Parathyroid adenoma (tissue), 2 donors: ENCODE data around the gene UNC5A.

Experiments used
- H2AFZ ChIP-seq: fragments of 300-600 bp; sonication (generic); one replicate; pipeline ENCODE4 v1.7.0; 2017; ENCODE audit warnings: antibody characterized with exemption, mild to moderate bottlenecking
- H3K27ac ChIP-seq: fragments of 300-600 bp; sonication (generic); one replicate; pipeline ENCODE4 v1.7.0; 2017
- H3K27me3 ChIP-seq: fragments of 300-600 bp; sonication (generic); one replicate; pipeline ENCODE4 v1.7.0; 2017; ENCODE audit warnings: low read length; ENCODE audit not compliant: control insufficient read depth, insufficient read depth
- H3K36me3 ChIP-seq: fragments of 300-600 bp; sonication (generic); one replicate; pipeline ENCODE4 v1.7.0; 2017; ENCODE audit warnings: low read length; ENCODE audit not compliant: control insufficient read depth, insufficient read depth
- H3K4me1 ChIP-seq: fragments of 300-600 bp; sonication (generic); one replicate; pipeline ENCODE4 v1.7.0; 2017; ENCODE audit warnings: control low read depth
- H3K4me2 ChIP-seq: fragments of 300-600 bp; sonication (generic); one replicate; pipeline ENCODE4 v1.7.0; 2017; ENCODE audit warnings: low read length
- H3K4me3 ChIP-seq: fragments of 300-600 bp; sonication (generic); one replicate; pipeline ENCODE4 v1.7.0; 2017; ENCODE audit warnings: low read depth, low read length
- H3K79me2 ChIP-seq: fragments of 300-600 bp; sonication (generic); one replicate; pipeline ENCODE4 v1.7.0; 2017; ENCODE audit warnings: control low read depth
- H3K9ac ChIP-seq: fragments of 300-600 bp; sonication (generic); one replicate; pipeline ENCODE4 v1.7.0; 2017; ENCODE audit warnings: mild to moderate bottlenecking
- H3K9me3 ChIP-seq: fragments of 300-600 bp; sonication (generic); one replicate; pipeline ENCODE4 v1.7.0; 2017; ENCODE audit warnings: low read length; ENCODE audit not compliant: control insufficient read depth
- TF ChIP-seq, protein P1 (sequence below): fragments of 300-600 bp; sonication (generic); IDR thresholded peaks from one replicate; pipeline ENCODE4 v1.7.0; 2017; ENCODE audit warnings: antibody characterized with exemption, mild to moderate bottlenecking
- donor health status: primary hyperparathyroidism.

The UNC5A gene

DNA sequence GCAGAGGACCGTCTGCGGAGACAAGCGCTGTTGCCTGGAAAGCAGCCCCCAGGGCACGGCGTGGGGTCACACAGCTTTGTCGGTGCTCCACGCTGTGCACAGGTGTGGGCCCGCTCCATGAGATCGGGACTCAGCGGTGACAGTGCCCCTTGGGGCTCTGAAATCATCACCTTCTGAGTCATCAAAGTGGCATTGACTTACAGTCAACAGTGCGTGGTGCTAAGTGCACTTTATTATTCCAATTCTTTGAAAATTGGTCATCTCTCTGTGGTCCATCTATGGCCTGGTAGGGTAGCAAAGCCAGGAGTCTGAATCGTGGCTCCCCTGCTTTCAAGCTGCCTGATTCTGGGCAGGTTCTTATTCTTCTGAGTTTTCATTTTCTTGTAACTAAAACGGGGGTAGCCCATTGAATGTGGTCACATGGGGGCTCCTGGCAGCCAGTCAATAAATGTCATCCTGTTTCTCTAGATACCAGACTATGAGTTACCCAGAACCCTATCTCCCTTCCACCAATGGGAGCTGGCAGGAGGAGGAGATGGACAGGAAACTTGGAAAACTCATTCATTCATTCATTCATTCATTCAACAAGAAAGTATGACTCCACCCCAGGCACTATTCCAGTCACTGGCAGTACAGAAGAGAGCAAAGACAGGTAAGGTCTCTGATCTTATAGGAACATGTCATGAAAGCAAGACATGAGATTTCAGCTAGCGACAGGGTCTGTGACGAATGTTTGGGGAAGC lies 20.3 kb upstream of the UNC5A start:
- Histone ChIP-seq H3K27me3 (no peaks in the 10 kb centered on the region), H3K9ac (no peak overlapping the region), H3K4me1 (no peaks in the 10 kb centered on the region), H3K36me3 (no peaks in the 10 kb centered on the region), H3K4me3 (no peak overlapping the region), H3K4me2 (no peak overlapping the region), H2AFZ (peak overlapping the region; percentile 11), H3K79me2 (no peaks in the 10 kb centered on the region), H3K27ac (no peak overlapping the region), H3K9me3 (no peaks in the 10 kb centered on the region)
- TF ChIP-seq, protein P1, sequence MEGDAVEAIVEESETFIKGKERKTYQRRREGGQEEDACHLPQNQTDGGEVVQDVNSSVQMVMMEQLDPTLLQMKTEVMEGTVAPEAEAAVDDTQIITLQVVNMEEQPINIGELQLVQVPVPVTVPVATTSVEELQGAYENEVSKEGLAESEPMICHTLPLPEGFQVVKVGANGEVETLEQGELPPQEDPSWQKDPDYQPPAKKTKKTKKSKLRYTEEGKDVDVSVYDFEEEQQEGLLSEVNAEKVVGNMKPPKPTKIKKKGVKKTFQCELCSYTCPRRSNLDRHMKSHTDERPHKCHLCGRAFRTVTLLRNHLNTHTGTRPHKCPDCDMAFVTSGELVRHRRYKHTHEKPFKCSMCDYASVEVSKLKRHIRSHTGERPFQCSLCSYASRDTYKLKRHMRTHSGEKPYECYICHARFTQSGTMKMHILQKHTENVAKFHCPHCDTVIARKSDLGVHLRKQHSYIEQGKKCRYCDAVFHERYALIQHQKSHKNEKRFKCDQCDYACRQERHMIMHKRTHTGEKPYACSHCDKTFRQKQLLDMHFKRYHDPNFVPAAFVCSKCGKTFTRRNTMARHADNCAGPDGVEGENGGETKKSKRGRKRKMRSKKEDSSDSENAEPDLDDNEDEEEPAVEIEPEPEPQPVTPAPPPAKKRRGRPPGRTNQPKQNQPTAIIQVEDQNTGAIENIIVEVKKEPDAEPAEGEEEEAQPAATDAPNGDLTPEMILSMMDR = no peak

DNA sequence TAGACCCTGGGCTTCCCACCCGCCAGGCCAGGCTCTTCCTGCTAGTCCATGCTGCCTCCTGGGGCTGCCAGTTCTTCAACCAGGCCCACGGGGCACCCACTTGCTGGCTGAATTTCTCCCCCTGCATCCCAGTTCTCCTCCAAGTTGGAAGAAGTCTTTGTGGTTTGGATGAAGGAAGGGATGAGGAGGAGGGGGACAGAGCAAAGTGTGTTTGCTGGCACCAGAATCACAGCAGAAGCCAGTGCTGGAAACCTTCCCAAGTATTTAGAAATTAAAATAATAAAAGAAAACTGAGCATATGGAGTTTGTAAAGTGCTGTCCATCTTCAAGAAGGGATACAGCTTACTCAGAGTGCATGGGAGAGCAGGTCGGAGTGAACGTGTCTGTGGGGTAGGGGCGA lies 19.4 kb upstream of the UNC5A start:
- Histone ChIP-seq H3K4me2 (no peak overlapping the region), H3K9ac (no peak overlapping the region), H2AFZ (no peak overlapping the region), H3K27me3 (no peaks in the 10 kb centered on the region), H3K9me3 (no peaks in the 10 kb centered on the region), H3K27ac (no peak overlapping the region), H3K79me2 (no peaks in the 10 kb centered on the region), H3K4me3 (no peak overlapping the region), H3K36me3 (no peaks in the 10 kb centered on the region), H3K4me1 (no peaks in the 10 kb centered on the region)
- TF ChIP-seq, protein P1 = no peak

DNA sequence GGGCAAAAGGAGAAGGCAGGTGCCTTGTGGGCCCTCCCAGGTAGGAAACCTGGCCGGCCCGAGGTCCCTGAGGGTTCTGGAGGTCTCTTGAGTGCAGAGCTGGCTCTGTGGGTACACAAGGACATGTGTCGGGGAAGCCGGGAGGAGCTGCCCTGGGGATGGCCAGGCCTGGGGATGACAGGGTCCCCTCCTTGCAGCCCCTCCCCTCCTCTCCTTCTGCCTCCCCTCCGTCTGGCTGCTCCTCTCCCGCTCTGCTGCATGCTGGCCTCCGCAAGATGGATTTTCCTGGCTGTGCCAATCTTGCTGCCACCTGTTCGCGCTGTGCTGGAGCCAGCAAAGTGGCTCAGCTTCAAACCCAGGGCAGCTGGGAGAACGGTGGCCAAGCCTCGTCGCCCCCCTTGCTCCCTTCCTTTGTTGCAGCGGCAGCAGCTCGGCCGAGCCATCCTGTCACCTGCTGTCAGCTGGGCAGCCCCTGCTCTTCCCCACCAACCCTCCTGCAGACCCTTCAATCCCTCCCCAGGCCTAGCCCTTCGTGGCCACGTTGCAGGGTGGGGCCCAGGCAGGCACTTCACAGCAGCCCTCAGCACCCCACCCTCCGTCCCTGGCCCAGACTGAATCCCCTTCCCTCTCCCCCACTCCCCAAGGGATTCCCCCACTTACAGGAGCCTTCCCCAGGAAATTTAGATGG lies 17.6 kb upstream of the UNC5A start:
- no peaks in the 10 kb centered on the region for H3K36me3 ChIP-seq
- H2AFZ ChIP-seq = no peak overlapping the region
- H3K79me2 ChIP-seq = no peaks in the 10 kb centered on the region
- H3K4me1 ChIP-seq = no peaks in the 10 kb centered on the region
- no peaks in the 10 kb centered on the region for H3K9me3 ChIP-seq
- TF ChIP-seq, protein P1 = no peak
- H3K27me3 ChIP-seq = no peaks in the 10 kb centered on the region
- H3K4me2 ChIP-seq = no peak overlapping the region
- H3K9ac ChIP-seq = no peak overlapping the region
- no peak overlapping the region for H3K27ac ChIP-seq
- no peak overlapping the region for H3K4me3 ChIP-seq

DNA sequence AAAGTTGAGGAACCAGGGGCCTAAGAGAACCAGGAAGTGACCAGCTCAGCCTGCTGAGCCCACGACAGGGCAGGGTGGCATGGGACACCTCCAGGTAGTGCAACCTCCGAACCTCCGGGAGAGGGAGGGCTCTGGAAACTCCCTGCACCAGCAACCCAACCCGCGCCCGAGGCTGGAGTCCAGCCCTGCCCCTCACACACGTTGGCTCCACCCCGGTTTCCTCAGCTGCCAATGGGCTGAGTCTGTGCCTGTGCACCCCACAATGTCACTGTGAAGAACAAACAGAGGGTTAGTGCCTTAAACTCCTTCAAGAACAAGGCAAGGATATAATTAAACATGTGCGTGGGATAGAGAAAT lies 17.0 kb upstream of the UNC5A start:
- Histone ChIP-seq H3K4me3 (no peak overlapping the region), H3K27me3 (no peaks in the 10 kb centered on the region), H3K79me2 (no peaks in the 10 kb centered on the region), H3K9ac (no peak overlapping the region), H3K4me1 (no peaks in the 10 kb centered on the region), H3K27ac (no peak overlapping the region), H3K36me3 (no peaks in the 10 kb centered on the region), H3K4me2 (no peak overlapping the region), H3K9me3 (no peaks in the 10 kb centered on the region), H2AFZ (peak overlapping the region; percentile 51)
- TF ChIP-seq, protein P1 = no peak

DNA sequence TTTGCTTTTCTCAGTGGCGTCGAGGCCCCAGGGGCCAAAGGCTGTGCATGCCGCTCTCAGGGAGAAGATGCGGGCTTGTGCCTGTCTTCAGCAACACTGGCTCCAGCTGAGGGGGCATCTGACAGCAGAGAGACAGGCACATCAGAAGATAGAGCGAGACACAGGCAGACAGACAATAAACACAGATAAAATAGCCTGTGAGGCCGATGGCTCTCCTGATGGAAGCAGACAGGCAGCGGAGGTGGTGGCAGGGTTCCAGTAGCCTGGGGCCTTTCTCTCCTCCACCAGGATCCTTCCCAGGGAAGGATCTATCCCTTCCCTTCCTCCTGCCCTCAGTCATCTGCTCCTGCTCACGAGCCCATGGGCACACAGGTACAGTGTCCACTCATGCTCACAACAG lies 16.6 kb upstream of the UNC5A start:
- Histone ChIP-seq H3K4me1 (no peaks in the 10 kb centered on the region), H3K9ac (no peak overlapping the region), H3K4me2 (no peak overlapping the region), H3K4me3 (no peak overlapping the region), H3K9me3 (no peaks in the 10 kb centered on the region), H3K27me3 (no peaks in the 10 kb centered on the region), H3K79me2 (no peaks in the 10 kb centered on the region), H2AFZ (peak overlapping the region; percentile 51), H3K36me3 (no peaks in the 10 kb centered on the region), H3K27ac (no peak overlapping the region)
- TF ChIP-seq, protein P1 = no peak
